ENCODE data around the gene MUC6. TPM values are rescaled to one million over a fixed set of nuclear protein-coding genes. Genes with fewer than 3 reads are reported as not detected.
"Not testable (repeated sequence)": the region's sequence is repeated elsewhere in the genome, so short reads cannot be mapped to it uniquely, and the experiment has no call there.

Gene MUC6
- total and polyA plus RNA-seq, 10 of the 15 experiments (the other 5 are each of a cell fraction or from before 2014, with no cell fraction given): 0.03 TPM; not detected in 8

DNA sequence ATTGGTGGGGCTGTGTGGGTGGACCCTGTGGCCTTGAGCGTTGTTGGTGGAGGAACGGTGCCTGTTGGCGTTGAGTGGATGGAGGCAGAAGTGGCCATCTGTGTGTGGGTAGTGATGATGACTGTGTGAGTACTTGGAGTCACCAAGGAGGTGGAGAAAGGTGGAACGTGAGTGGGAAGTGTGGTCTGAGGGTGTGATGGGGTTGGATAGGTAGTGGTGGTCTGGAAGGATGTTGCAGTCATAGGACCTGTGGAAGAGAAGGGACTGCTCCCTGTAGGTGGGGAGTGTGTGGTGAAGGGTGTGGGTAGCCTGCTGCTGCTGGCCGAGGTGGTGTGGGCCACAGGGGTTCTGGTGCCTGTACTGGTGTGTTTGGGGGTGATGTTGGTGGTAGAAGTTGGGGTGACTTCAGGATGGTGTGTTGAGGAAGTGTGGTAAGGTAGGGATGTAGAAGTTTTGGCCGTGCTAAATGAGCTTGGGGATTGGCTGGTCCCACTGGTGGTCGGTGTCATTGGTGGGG, 19.9 kb downstream of the MUC6 start:
- FAIRE-seq: peak; percentile 97
- H3K27ac ChIP-seq (ENCODE audit: control insufficient read depth, insufficient read depth); in situ Hi-C loops (cut with MboI); CTCF ChIA-PET; H3K9me3 ChIP-seq (replicated peaks; ENCODE audit: control insufficient read depth, insufficient read depth, low read length); H3K79me2 ChIP-seq (ENCODE audit: control insufficient read depth, insufficient read depth, low read length); H3K4me3 ChIP-seq; H3K4me1 ChIP-seq (ENCODE audit: control insufficient read depth, insufficient read depth, low read length); RAD21 ChIA-PET (ENCODE audit: unreplicated experiment); H2AFZ ChIP-seq (ENCODE audit: control insufficient read depth, low read depth, low read length); H3K4me2 ChIP-seq (ENCODE audit: control insufficient read depth, insufficient read depth); H3K9ac ChIP-seq (ENCODE audit: control insufficient read depth, insufficient read depth, low read length); DNase-seq (ENCODE audit: low read depth, low spot score); ATAC-seq; H4K20me1 ChIP-seq (ENCODE audit: control insufficient read depth, insufficient read depth); BruUV-seq (replicated peaks); intact Hi-C loops (cut with micrococcal nuclease; ENCODE audit: unreplicated experiment); H3K36me3 ChIP-seq (ENCODE audit: control insufficient read depth in 2 of 2, insufficient read depth in 2 of 2, low read length in 1 of 2); POLR2A ChIA-PET; H3K27me3 ChIP-seq (replicated peaks in 1 of 2; ENCODE audit: control insufficient read depth in 2 of 2, insufficient read depth in 2 of 2, low read length in 1 of 2): not testable (repeated sequence)
- SMC1A ChIA-PET (ENCODE audit: uncharacterized antibody, unreplicated experiment): interaction anchor here (0.5 kb wide), 1 partner anchor 87 kb away, joined by 3 read pairs; no protein-coding TSS in a partner anchor
- 61% methylated on average over 7 of the region's 7 CpGs for WGBS (ENCODE audit: insufficient coverage, insufficient replicate concordance, low lambda C conversion rate, missing lambda C conversion rate)

GRCh38 chr11:1015826-1016545, 20.5 kb downstream of the MUC6 start:
- Histone ChIP-seq H3K27me3 (replicated peaks in 1 of 2; ENCODE audit: control insufficient read depth in 2 of 2, insufficient read depth in 2 of 2, low read length in 1 of 2) (no peaks in the 10 kb centered on the region), H3K27ac (ENCODE audit: control insufficient read depth, insufficient read depth) (no peak overlapping the region), H3K9ac (ENCODE audit: control insufficient read depth, insufficient read depth, low read length) (no peak overlapping the region), H3K36me3 (ENCODE audit: control insufficient read depth in 2 of 2, insufficient read depth in 2 of 2, low read length in 1 of 2) (peaks cover 2 to 3% of the 10 kb centered on the region in 2 experiments; a peak in 2 of 4 replicates), H3K4me1 (ENCODE audit: control insufficient read depth, insufficient read depth, low read length) (no peaks in the 10 kb centered on the region), H4K20me1 (ENCODE audit: control insufficient read depth, insufficient read depth) (no peaks in the 10 kb centered on the region), H3K4me2 (ENCODE audit: control insufficient read depth, insufficient read depth) (no peak overlapping the region), H3K79me2 (ENCODE audit: control insufficient read depth, insufficient read depth, low read length) (no peaks in the 10 kb centered on the region), H2AFZ (ENCODE audit: control insufficient read depth, low read depth, low read length) (no peak overlapping the region), H3K4me3 (no peak overlapping the region), H3K9me3 (replicated peaks; ENCODE audit: control insufficient read depth, insufficient read depth, low read length) (no peaks in the 10 kb centered on the region)
- TF ChIP-seq REST (IDR thresholded peaks at IDR 0.05; ENCODE audit: low read depth, low read length): no peak
- TF ChIP-seq ZNF217 (IDR thresholded peaks at IDR 0.05): no peak
- TF ChIP-seq TCF12 (IDR thresholded peaks at IDR 0.05; ENCODE audit: low read depth, low read length): no peak
- TF ChIP-seq DPF2 (IDR thresholded peaks at IDR 0.05): no peak
- TF ChIP-seq, protein P1, sequence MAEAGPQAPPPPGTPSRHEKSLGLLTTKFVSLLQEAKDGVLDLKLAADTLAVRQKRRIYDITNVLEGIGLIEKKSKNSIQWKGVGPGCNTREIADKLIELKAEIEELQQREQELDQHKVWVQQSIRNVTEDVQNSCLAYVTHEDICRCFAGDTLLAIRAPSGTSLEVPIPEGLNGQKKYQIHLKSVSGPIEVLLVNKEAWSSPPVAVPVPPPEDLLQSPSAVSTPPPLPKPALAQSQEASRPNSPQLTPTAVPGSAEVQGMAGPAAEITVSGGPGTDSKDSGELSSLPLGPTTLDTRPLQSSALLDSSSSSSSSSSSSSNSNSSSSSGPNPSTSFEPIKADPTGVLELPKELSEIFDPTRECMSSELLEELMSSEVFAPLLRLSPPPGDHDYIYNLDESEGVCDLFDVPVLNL (IDR thresholded peaks at IDR 0.05; ENCODE audit: low read depth, low read length): no peak
- POLR2A ChIA-PET: no interaction called here
- no peak for DNase-seq (ENCODE audit: low read depth, low spot score)
- no peak for FAIRE-seq
- in situ Hi-C loops (cut with MboI) (no loop called here), intact Hi-C loops (cut with micrococcal nuclease; ENCODE audit: unreplicated experiment) (no loop called here)
- SMC1A ChIA-PET (ENCODE audit: uncharacterized antibody, unreplicated experiment): no interaction called here
- CTCF ChIA-PET: no interaction called here
- no TSS peak for BruUV-seq (replicated peaks)
- WGBS (ENCODE audit: insufficient coverage, insufficient replicate concordance, low lambda C conversion rate, missing lambda C conversion rate): 91% methylated on average over 14 of the region's 20 CpGs
- RAD21 ChIA-PET (ENCODE audit: unreplicated experiment): no interaction called here
- no peak for ATAC-seq
